Endothelial cell of umbilical vein (primary cell): ENCODE data around the gene FAM47B. TPM values are rescaled to one million over a fixed set of nuclear protein-coding genes. Genes with fewer than 3 reads are reported as not detected.

ENCODE experiments used
- BruUV-seq: library from RNA; stranded (reverse); fragments of 400-500 nt; replicated peaks from 2 replicates; lab custom pipeline; 2021; lab: Mats Ljungman, UMichigan
- CTCF ChIA-PET: fragments of 300-600, 350-600 bp; sonication (Branson Sonifier 250); formaldehyde crosslinking; loops from one replicate; lab custom pipeline; 2021; ENCODE audit warnings: antibody characterized with exemption, inconsistent platforms; lab: Charles Lee
- POLR2A ChIA-PET: fragments of 300-600, 350-600 bp; sonication (Branson Sonifier 250); formaldehyde crosslinking; loops from one replicate; lab custom pipeline; 2021; ENCODE audit warnings: antibody characterized with exemption, inconsistent platforms; lab: Charles Lee
- DNase-seq: peaks from one replicate; pipeline ENCODE4 v3.0.0-alpha.2; 2011; ENCODE audit warnings: low read depth, low spot score
- FAIRE-seq: peaks from 2 replicates; lab custom pipeline; 2011; peaks lifted over from hg19 to GRCh38; lab: Jason Lieb, UNC
- H2AFZ ChIP-seq: 2 replicates; pipeline ENCODE4 v1.6.0; 2012; ENCODE audit warnings: low read depth, low read length, control low read depth, inconsistent platforms
- H3K27ac ChIP-seq: 2 replicates; pipeline ENCODE4 v1.5.1; 2011; ENCODE audit warnings: low read depth, mild to moderate bottlenecking, control low read depth, low read length, moderate library complexity; ENCODE audit not compliant: insufficient read depth
- H3K27me3 ChIP-seq, 2 experiments: 2 replicates each; pipeline versions ENCODE4 v1.6.0 to v1.6.1; 2011; ENCODE audit warnings: low read length in 2 of 2, mixed read lengths in 1 of 2; ENCODE audit not compliant: control insufficient read depth in 2 of 2, insufficient read depth in 2 of 2
- H3K36me3 ChIP-seq, 2 experiments: 2 replicates in 1 of 2; 3 replicates in 1 of 2; pipeline ENCODE4 v1.5.1; 2011; ENCODE audit warnings: low read length in 2 of 2, mild to moderate bottlenecking in 1 of 2, moderate library complexity in 1 of 2; ENCODE audit not compliant: control insufficient read depth in 2 of 2, insufficient read depth in 2 of 2; ENCODE audit errors: extremely low read depth in 1 of 2
- H3K4me1 ChIP-seq: 3 replicates; pipeline ENCODE4 v1.5.1; 2011; ENCODE audit warnings: mild to moderate bottlenecking, low read length; ENCODE audit not compliant: control insufficient read depth, insufficient read depth; ENCODE audit errors: extremely low read depth
- H3K4me2 ChIP-seq: 2 replicates; pipeline ENCODE4 v1.6.1; 2011; ENCODE audit warnings: low read length, control low read depth, mixed read lengths; ENCODE audit not compliant: insufficient read depth
- H3K4me3 ChIP-seq, 3 experiments: fragments of 200-600 bp in 1 of 3; sonication (generic), shearing (Covaris generic) in 1 of 3; replicated peaks in 1 of 3; 2 replicates each; pipeline ENCODE4 v1.5.1; 2011 to 2016; ENCODE audit warnings: control low read depth in 3 of 3, low read length in 3 of 3, mild to moderate bottlenecking in 2 of 3, inconsistent platforms in 1 of 3, low read depth in 1 of 3, moderate library complexity in 1 of 3; ENCODE audit not compliant: insufficient read depth in 1 of 3
- H3K79me2 ChIP-seq: 2 replicates; pipeline ENCODE4 v1.6.0; 2012; ENCODE audit warnings: low read length, inconsistent platforms; ENCODE audit not compliant: control insufficient read depth, insufficient read depth
- H3K9ac ChIP-seq: replicated peaks from 2 replicates; pipeline ENCODE3; 2011; ENCODE audit warnings: low read length, control low read depth; ENCODE audit not compliant: insufficient read depth; ENCODE audit errors: extremely low read depth
- H3K9me1 ChIP-seq: replicated peaks from 3 replicates; pipeline ENCODE4 v1.6.0; 2011; ENCODE audit warnings: mild to moderate bottlenecking, low read length; ENCODE audit not compliant: control insufficient read depth, insufficient read depth; ENCODE audit errors: extremely low read depth
- H3K9me3 ChIP-seq: replicated peaks from 2 replicates; pipeline ENCODE4 v1.5.1; 2012; ENCODE audit warnings: low read length, inconsistent platforms; ENCODE audit not compliant: control insufficient read depth, insufficient read depth
- H4K20me1 ChIP-seq: replicated peaks from 2 replicates; pipeline ENCODE3; 2011; ENCODE audit warnings: mild to moderate bottlenecking, low read length; ENCODE audit not compliant: control insufficient read depth, insufficient read depth; ENCODE audit errors: extremely low read depth
- CTCF ChIP-seq, 2 donors: IDR thresholded peaks; 1 replicate in 1 of 2; 2 replicates in 1 of 2; pipeline ENCODE4 v1.5.1; 2011; ENCODE audit warnings: low read length in 2 of 2, mild to moderate bottlenecking in 2 of 2, moderate library complexity in 2 of 2, control low read depth in 1 of 2, inconsistent platforms in 1 of 2, low read depth in 1 of 2; ENCODE audit not compliant: insufficient read depth in 1 of 2; ENCODE audit errors: extremely low read depth in 1 of 2
- EZH2 ChIP-seq: IDR thresholded peaks from 2 replicates; pipeline ENCODE4 v1.6.1; 2012; ENCODE audit warnings: borderline replicate concordance, low read depth, mild to moderate bottlenecking, moderate library complexity, low read length, inconsistent platforms; ENCODE audit not compliant: severe bottlenecking
- FOS ChIP-seq: IDR thresholded peaks from 2 replicates; pipeline ENCODE4 v1.6.1; 2011; ENCODE audit warnings: mild to moderate bottlenecking, low read length, moderate library complexity, borderline replicate concordance; ENCODE audit not compliant: insufficient read depth
- GATA2 ChIP-seq: IDR thresholded peaks from 2 replicates; pipeline ENCODE4 v1.7.0; 2011; ENCODE audit warnings: low read depth, mild to moderate bottlenecking, moderate library complexity, mixed read lengths, low read length; ENCODE audit not compliant: insufficient read length, insufficient read depth
- JUN ChIP-seq: IDR thresholded peaks from 2 replicates; pipeline ENCODE4 v1.6.1; 2011; ENCODE audit warnings: borderline replicate concordance, low read depth; ENCODE audit not compliant: insufficient read length, insufficient read depth
- MAX ChIP-seq: IDR thresholded peaks from 2 replicates; pipeline ENCODE4 v1.6.1; 2011; ENCODE audit not compliant: insufficient read depth, insufficient read length
- MYC ChIP-seq: IDR thresholded peaks from one replicate; pipeline ENCODE4 v1.6.1; 2011; ENCODE audit warnings: mild to moderate bottlenecking, low read depth, low read length
- POLR2A ChIP-seq: IDR thresholded peaks from 2 replicates; pipeline ENCODE4 v1.6.1; 2012; ENCODE audit warnings: low read depth, mild to moderate bottlenecking, control low read depth, low read length
- POLR2AphosphoS5 ChIP-seq: IDR thresholded peaks from 2 replicates; pipeline ENCODE4 v1.6.1; 2012; ENCODE audit warnings: low read depth, mild to moderate bottlenecking, control low read depth, low read length, moderate library complexity; ENCODE audit not compliant: insufficient read depth
- dilution Hi-C: fragments of 300-500 bp; cut with MboI; formaldehyde crosslinking; loops from one replicate; pipeline ENCODE4 v1.15.0; 2019; ENCODE audit warnings: low sequenced_read_pairs; ENCODE audit not compliant: extremely low pct_ligation_motif_present
- intact Hi-C: fragments of 100-400 bp; cut with micrococcal nuclease; formaldehyde crosslinking; loops from one replicate; pipeline ENCODE4 v1.10.0; 2022
- polyA plus RNA-seq, 4 experiments: library from polyadenylated mRNA; depleted of rRNA in 3 of 4; stranded (reverse) in 3 of 4; unstranded in 1 of 4; fragments of >200 nt; gene quantifications; 2 replicates each; pipeline versions ENCODE4 v1.2.1 to v1.2.3, GENCODE V29; 2011 to 2012; ENCODE audit warnings: missing spikeins in 1 of 4
- total RNA-seq: library from RNA; stranded (reverse); gene quantifications from 2 replicates; pipeline ENCODE4 v1.2.3, GENCODE V29; 2021

FAM47B gene
- total and polyA plus RNA-seq, 2 donors (not counting 3 experiments of a cell fraction or from before 2014, with no cell fraction given) = not detected

- FAIRE-seq (no peak), DNase-seq (no peak)
- Histone ChIP-seq H2AFZ (no peak overlapping the region), H3K27me3 (no peaks in the 10 kb centered on the region), H3K9me3 (no peaks in the 10 kb centered on the region), H3K27ac (no peak overlapping the region), H3K9me1 (no peaks in the 10 kb centered on the region), H3K4me3 (no peak overlapping the region), H3K9ac (no peak overlapping the region), H4K20me1 (no peaks in the 10 kb centered on the region), H3K4me1 (no peaks in the 10 kb centered on the region), H3K4me2 (no peak overlapping the region), H3K79me2 (no peaks in the 10 kb centered on the region), H3K36me3 (no peaks in the 10 kb centered on the region)
- intact Hi-C loops (no loop called here), dilution Hi-C loops (no loop called here)
- CTCF ChIA-PET = no interaction called here
- TF ChIP-seq CTCF (IDR thresholded peaks at IDR 0.05; ENCODE audit: extremely low read depth in 1 of 2, insufficient read depth in 1 of 2, low read depth in 1 of 2, low read length in 2 of 2) = no peak
- POLR2A ChIA-PET = no interaction called here
- BruUV-seq = no TSS peak
Measured at GRCh38 chrX:34901761-34902160, 40.8 kb upstream of the FAM47B start.

GRCh38 chrX:34903316-34903715 lies 39.3 kb upstream of the FAM47B start:
- H3K36me3 ChIP-seq = no peaks in the 10 kb centered on the region
- TF ChIP-seq JUN (no peak), MAX (no peak), CTCF (IDR thresholded peaks at IDR 0.05; ENCODE audit: extremely low read depth in 1 of 2, insufficient read depth in 1 of 2, low read depth in 1 of 2, low read length in 2 of 2) (no peak), EZH2 (no peak), GATA2 (no peak), POLR2A (no peak), POLR2AphosphoS5 (no peak), MYC (no peak), FOS (no peak)
- H3K4me3 ChIP-seq = no peak overlapping the region
- H3K4me2 ChIP-seq = no peak overlapping the region
- no peak overlapping the region for H2AFZ ChIP-seq
- CTCF ChIA-PET = interaction anchor here (1.3 kb wide), 1 partner anchor 16 kb away, joined by 3 read pairs; no protein-coding TSS in a partner anchor
- no peak for DNase-seq
- intact Hi-C loops = no loop called here
- no TSS peak for BruUV-seq
- FAIRE-seq = no peak
- POLR2A ChIA-PET = no interaction called here
- no peaks in the 10 kb centered on the region for H3K9me3 ChIP-seq
- H3K9me1 ChIP-seq = no peaks in the 10 kb centered on the region
- no peaks in the 10 kb centered on the region for H3K79me2 ChIP-seq
- no peaks in the 10 kb centered on the region for H3K4me1 ChIP-seq
- no peak overlapping the region for H3K9ac ChIP-seq
- H4K20me1 ChIP-seq = no peaks in the 10 kb centered on the region
- H3K27me3 ChIP-seq = no peaks in the 10 kb centered on the region
- dilution Hi-C loops = no loop called here
- no peak overlapping the region for H3K27ac ChIP-seq
